Breast epithelium (tissue), 4 donors: ENCODE measurements around the gene CILP. TPM values are rescaled to one million over a fixed set of nuclear protein-coding genes. Genes with fewer than 3 reads are reported as not detected.
"Not testable (repeated sequence)": the region's sequence is repeated elsewhere in the genome, so short reads cannot be mapped to it uniquely, and the experiment has no call there.

Experiments
- DNase-seq, 2 donors: peaks; one replicate each; pipeline ENCODE4 v3.0.0-alpha.2; 2019; ENCODE audit warnings: low spot score in 2 of 2
- H3K27ac ChIP-seq, 2 donors: fragments of 200-600 bp; sonication (generic) in 1 of 2; one replicate each; pipeline ENCODE4 v1.5.1; 2016 to 2019; ENCODE audit warnings: mild to moderate bottlenecking in 1 of 2
- H3K27me3 ChIP-seq, 2 donors: fragments of 200-600 bp; sonication (generic) in 1 of 2; one replicate each; pipeline versions ENCODE4 v1.5.1 to v1.6.0; 2017 to 2019; ENCODE audit warnings: control low read depth in 1 of 2, mild to moderate bottlenecking in 1 of 2
- H3K36me3 ChIP-seq: fragments of 200-600 bp; one replicate; pipeline ENCODE4 v1.5.1; 2019
- H3K4me1 ChIP-seq, 2 donors: fragments of 200-600 bp; sonication (generic); one replicate each; pipeline ENCODE4 v1.5.1; 2016 to 2019; ENCODE audit warnings: control low read depth in 1 of 2
- H3K4me3 ChIP-seq, 3 donors: fragments of 200-600 bp; sonication (generic); 1 replicate in 2 of 3; 2 replicates in 1 of 3; pipeline ENCODE4 v1.5.1; 2016 to 2019; ENCODE audit warnings: mild to moderate bottlenecking in 3 of 3, moderate library complexity in 2 of 3
- H3K9me3 ChIP-seq, 2 donors: fragments of 200-600 bp; sonication (generic) in 1 of 2; one replicate each; pipeline ENCODE4 v1.5.1; 2016 to 2019; ENCODE audit warnings: control low read depth in 1 of 2
- POLR2A ChIP-seq: fragments of 450-650 bp; IDR thresholded peaks from one replicate; pipeline ENCODE4 v1.6.1; 2016; ENCODE audit warnings: antibody characterized with exemption, mild to moderate bottlenecking, moderate library complexity
- POLR2AphosphoS5 ChIP-seq, 3 donors: sonication (generic); formaldehyde crosslinking; IDR thresholded peaks; one replicate each; pipeline ENCODE4 v1.6.1; 2017; ENCODE audit warnings: antibody characterized with exemption in 3 of 3
- intact Hi-C: fragments of 100-400 bp; cut with DNase I; formaldehyde crosslinking; loops from one replicate; pipeline ENCODE4 v1.15.1; 2023; ENCODE audit warnings: low total_unique reads
- total RNA-seq, 3 donors: library from RNA; depleted of rRNA; stranded (reverse); fragments of >200 nt; gene quantifications; one replicate each; pipeline ENCODE4 v1.1.0, GENCODE V29; 2016
- TF ChIP-seq, protein P1 (sequence below), 3 donors: fragments of 450-650 bp; IDR thresholded peaks; one replicate each; pipeline ENCODE4 v1.5.1; 2016 to 2017; ENCODE audit warnings: antibody characterized with exemption in 3 of 3, mild to moderate bottlenecking in 3 of 3, moderate library complexity in 3 of 3

CILP gene
- total RNA-seq, 3 donors from 2014 or later: 5.2 to 203 (median 24.6) TPM

DNA sequence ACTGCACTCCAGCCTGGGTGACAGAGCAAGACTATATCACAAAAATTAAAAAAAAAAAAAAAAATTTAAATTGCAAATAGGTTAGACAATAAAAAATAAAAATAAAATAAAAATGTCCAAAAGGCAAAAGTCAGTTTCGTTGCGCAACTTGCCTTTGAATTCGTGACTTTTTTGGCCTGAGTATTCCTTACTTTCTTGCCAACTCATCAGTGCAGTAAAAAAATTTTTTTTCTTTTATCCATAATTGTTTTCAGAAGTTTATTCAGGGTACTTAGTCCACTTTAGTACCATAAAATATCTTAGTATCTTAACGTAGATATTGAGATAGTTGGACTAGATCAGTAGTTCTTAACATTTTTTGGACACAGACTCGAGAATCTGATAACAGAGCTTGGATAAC is 22.4 kb upstream of the CILP start:
- intact Hi-C loops: no loop called here
- Histone ChIP-seq H3K27ac (no peak overlapping the region), H3K4me1 (no peaks in the 10 kb centered on the region), H3K9me3 (no peaks in the 10 kb centered on the region), H3K27me3 (no peaks in the 10 kb centered on the region), H3K4me3 (no peak overlapping the region), H3K36me3 (no peaks in the 10 kb centered on the region)
- TF ChIP-seq POLR2A (no peak), POLR2AphosphoS5 (IDR thresholded peaks at IDR 0.05) (no peak)
- DNase-seq: no peak

DNA sequence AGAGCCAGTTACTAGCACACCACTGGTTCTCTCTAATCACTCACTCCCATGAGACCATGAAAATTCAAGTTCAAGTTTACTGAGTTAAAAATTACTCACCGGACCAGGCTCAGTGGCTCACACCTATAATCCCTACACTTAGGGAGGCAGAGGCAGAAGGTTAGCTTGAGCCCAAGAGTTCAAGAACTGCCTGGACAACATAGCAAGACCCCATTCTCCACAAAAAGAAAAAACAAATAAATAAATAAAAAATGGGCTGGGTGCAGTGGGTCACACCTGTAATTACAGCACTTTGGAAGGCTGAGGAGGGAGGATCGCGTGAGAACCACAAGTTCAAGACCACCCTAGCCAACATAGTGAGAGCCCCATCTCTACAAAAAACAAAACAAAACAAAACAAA is 21.2 kb upstream of the CILP start:
- no peak for TF ChIP-seq POLR2A
- no peak for TF ChIP-seq POLR2AphosphoS5 (IDR thresholded peaks at IDR 0.05)
- Histone ChIP-seq H3K27ac (no peak overlapping the region), H3K27me3 (no peaks in the 10 kb centered on the region), H3K4me1 (no peaks in the 10 kb centered on the region), H3K9me3 (no peaks in the 10 kb centered on the region), H3K4me3 (no peak overlapping the region), H3K36me3 (no peaks in the 10 kb centered on the region)
- intact Hi-C loops: no loop called here
- DNase-seq: no peak

DNA sequence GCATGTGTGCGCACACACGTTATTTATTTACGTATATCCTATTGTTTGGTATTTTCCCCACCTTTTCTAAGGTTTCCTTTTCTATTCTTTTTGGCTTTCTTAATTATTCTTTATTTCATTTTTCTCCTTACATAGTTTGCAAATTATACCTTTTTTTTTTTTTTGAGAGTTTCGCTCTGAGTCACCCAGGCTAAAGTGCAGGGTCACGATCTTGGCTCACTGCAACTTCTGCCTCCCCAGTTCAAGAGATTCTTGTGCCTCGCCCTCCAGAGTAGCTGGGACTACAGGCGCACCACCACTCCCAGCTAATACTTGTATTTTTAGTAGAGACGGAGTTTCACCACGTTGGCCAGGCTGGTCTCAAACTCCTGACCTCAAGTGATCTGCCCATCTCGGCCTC is 20.0 kb upstream of the CILP start:
- intact Hi-C loops: no loop called here
- no peak for DNase-seq

DNA sequence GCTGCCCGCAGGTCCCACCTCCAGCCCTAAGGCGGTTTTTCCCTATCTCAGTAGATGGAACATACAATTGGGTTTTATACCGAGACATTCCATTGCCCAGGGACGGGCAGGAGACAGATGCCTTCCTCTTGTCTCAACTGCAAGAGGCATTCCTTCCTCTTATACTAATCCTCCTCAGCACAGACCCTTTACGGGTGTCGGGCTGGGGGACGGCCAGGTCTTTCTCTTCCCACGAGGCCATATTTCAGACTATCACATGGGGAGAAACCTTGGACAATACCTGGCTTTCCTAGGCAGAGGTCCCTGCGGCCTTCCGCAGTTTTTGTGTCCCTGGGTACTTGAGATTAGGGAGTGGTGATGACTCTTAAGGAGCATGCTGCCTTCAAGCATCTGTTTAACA is 15.6 kb upstream of the CILP start:
- DNase-seq, H3K4me3 ChIP-seq, H3K36me3 ChIP-seq, H3K27me3 ChIP-seq, H3K27ac ChIP-seq, H3K4me1 ChIP-seq, H3K9me3 ChIP-seq, intact Hi-C loops: not testable (repeated sequence)

More for the DNA sequence above, 20.0 kb upstream of the CILP start:
- Histone ChIP-seq H3K9me3 (no peaks in the 10 kb centered on the region), H3K27me3 (no peaks in the 10 kb centered on the region), H3K36me3 (no peaks in the 10 kb centered on the region), H3K4me3 (no peak overlapping the region), H3K27ac (no peak overlapping the region), H3K4me1 (no peaks in the 10 kb centered on the region)
- TF ChIP-seq, protein P1, sequence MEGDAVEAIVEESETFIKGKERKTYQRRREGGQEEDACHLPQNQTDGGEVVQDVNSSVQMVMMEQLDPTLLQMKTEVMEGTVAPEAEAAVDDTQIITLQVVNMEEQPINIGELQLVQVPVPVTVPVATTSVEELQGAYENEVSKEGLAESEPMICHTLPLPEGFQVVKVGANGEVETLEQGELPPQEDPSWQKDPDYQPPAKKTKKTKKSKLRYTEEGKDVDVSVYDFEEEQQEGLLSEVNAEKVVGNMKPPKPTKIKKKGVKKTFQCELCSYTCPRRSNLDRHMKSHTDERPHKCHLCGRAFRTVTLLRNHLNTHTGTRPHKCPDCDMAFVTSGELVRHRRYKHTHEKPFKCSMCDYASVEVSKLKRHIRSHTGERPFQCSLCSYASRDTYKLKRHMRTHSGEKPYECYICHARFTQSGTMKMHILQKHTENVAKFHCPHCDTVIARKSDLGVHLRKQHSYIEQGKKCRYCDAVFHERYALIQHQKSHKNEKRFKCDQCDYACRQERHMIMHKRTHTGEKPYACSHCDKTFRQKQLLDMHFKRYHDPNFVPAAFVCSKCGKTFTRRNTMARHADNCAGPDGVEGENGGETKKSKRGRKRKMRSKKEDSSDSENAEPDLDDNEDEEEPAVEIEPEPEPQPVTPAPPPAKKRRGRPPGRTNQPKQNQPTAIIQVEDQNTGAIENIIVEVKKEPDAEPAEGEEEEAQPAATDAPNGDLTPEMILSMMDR (IDR thresholded peaks at IDR 0.05): no peak

DNA sequence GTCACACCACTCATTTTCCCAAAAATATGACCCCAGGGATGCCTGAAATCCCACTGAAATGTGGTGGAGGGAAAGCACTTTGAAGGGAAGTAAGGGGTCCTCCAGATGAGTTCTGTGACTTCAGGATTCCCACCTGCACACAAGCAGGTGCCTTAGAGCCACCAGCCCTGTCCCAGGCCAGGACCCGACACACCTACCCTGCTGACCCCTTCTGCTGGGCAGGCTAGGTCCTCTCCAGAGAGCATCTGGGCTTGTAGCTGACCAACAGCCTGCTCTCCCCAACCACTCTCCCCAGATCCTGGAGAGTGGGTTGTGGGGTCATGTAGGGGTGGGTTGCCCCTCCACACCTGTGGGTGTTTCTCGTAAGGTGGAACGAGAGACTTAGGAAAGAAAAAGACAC is 14.9 kb upstream of the CILP start:
- no peak overlapping the region for H3K27ac ChIP-seq
- H3K9me3 ChIP-seq: no peaks in the 10 kb centered on the region
- intact Hi-C loops: no loop called here
- no peak for DNase-seq
- TF ChIP-seq POLR2AphosphoS5 (IDR thresholded peaks at IDR 0.05) (no peak), POLR2A (no peak)
- TF ChIP-seq, protein P1 (IDR thresholded peaks at IDR 0.05): no peak
- H3K36me3 ChIP-seq: no peaks in the 10 kb centered on the region
- H3K4me1 ChIP-seq: no peaks in the 10 kb centered on the region
- no peaks in the 10 kb centered on the region for H3K27me3 ChIP-seq
- H3K4me3 ChIP-seq: no peak overlapping the region

DNA sequence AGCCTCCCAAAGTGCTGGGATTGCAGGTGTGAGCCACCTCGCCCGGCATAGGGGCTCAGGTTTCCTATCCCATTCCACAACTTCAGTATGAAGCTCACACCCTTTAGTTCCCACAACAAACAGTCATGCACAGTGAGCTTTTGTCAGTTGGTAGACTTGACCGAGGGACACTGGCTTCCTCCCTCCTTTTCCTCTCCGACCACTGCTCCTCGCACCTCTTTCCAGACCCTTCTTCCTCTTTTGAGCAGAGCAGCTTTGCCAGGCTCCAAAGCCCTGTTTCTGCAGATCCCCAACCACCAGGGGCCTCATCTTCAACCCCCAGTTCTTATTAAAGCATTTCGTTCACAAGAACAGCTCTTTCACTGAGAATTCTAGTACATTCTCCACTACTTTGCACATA is 12.7 kb upstream of the CILP start:
- intact Hi-C loops: no loop called here
- TF ChIP-seq, protein P1 (IDR thresholded peaks at IDR 0.05): no peak
- TF ChIP-seq POLR2AphosphoS5 (IDR thresholded peaks at IDR 0.05) (no peak), POLR2A (no peak)
- no peaks in the 10 kb centered on the region for H3K9me3 ChIP-seq
- no peak for DNase-seq
- H3K4me1 ChIP-seq: no peaks in the 10 kb centered on the region
- H3K27ac ChIP-seq: no peak overlapping the region
- H3K36me3 ChIP-seq: no peaks in the 10 kb centered on the region
- no peaks in the 10 kb centered on the region for H3K27me3 ChIP-seq
- H3K4me3 ChIP-seq: no peak overlapping the region

DNA sequence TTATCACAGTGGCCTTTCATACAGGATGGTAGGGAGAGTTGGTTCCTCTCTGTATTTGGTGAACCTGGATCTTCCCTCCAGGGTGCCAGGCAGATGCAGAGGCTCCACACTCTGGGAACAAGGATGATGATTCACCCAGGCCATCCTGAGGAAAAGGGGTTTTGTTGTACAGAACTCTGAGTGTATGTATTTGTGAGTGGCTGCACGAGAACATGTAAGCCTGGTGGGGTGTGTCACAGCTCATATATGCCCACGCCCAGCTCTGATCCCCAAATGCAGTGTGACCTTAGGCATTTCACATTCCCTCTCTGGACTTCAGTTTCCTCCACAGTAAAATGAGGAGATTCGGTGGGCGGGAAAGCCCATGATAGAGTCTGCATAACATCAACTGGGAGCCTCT is 11.6 kb upstream of the CILP start:
- intact Hi-C loops: no loop called here

More for the DNA sequence above, 11.6 kb upstream of the CILP start:
- no peak overlapping the region for H3K4me3 ChIP-seq
- H3K27me3 ChIP-seq: no peaks in the 10 kb centered on the region
- no peaks in the 10 kb centered on the region for H3K4me1 ChIP-seq
- TF ChIP-seq, protein P1 (IDR thresholded peaks at IDR 0.05): no peak
- TF ChIP-seq POLR2A: no peak
- TF ChIP-seq POLR2AphosphoS5 (IDR thresholded peaks at IDR 0.05): no peak
- no peaks in the 10 kb centered on the region for H3K9me3 ChIP-seq
- DNase-seq: no peak
- H3K36me3 ChIP-seq: no peaks in the 10 kb centered on the region
- no peak overlapping the region for H3K27ac ChIP-seq
